ENCODE measurements around the gene VPS13D.

VPS13D gene

GRCh38 chr1:12188657-12189327 is 41.0 kb upstream of the VPS13D start:
- no peak for DNase-seq
- no peaks in the 10 kb centered on the region for H3K27me3 Mint-ChIP-seq
- peaks cover 94% of the 10 kb centered on the region for H3K36me3 Mint-ChIP-seq (ENCODE audit: low read depth)
- peak overlapping the region; percentile 78 for H3K27ac Mint-ChIP-seq
- no peaks in the 10 kb centered on the region for H3K9me3 Mint-ChIP-seq
- H3K4me3 Mint-ChIP-seq, result no peak overlapping the region
- H3K4me1 Mint-ChIP-seq (ENCODE audit: low read depth), result peaks cover 61% of the 10 kb centered on the region

GRCh38 chr1:12189328-12189682 is 40.5 kb upstream of the VPS13D start:
- no peaks in the 10 kb centered on the region for H3K27me3 Mint-ChIP-seq
- DNase-seq, result no peak
- no peak overlapping the region for H3K4me3 Mint-ChIP-seq
- H3K9me3 Mint-ChIP-seq, result no peaks in the 10 kb centered on the region
- peaks cover 61% of the 10 kb centered on the region for H3K4me1 Mint-ChIP-seq (ENCODE audit: low read depth)
- peak overlapping the region; percentile 78 for H3K27ac Mint-ChIP-seq
- H3K36me3 Mint-ChIP-seq (ENCODE audit: low read depth), result peaks cover 94% of the 10 kb centered on the region

- no peaks in the 10 kb centered on the region for H3K27me3 Mint-ChIP-seq
- peaks cover 53% of the 10 kb centered on the region for H3K4me1 Mint-ChIP-seq (ENCODE audit: low read depth)
- peak overlapping the region; percentile 84 for H3K27ac Mint-ChIP-seq
- no peak for DNase-seq
- H3K36me3 Mint-ChIP-seq (ENCODE audit: low read depth), result peaks cover 96% of the 10 kb centered on the region
- H3K9me3 Mint-ChIP-seq, result no peaks in the 10 kb centered on the region
- H3K4me3 Mint-ChIP-seq, result no peak overlapping the region
Measured at GRCh38 chr1:12191242-12192032, 38.4 kb upstream of the VPS13D start.

- no peak for DNase-seq
- no peaks in the 10 kb centered on the region for H3K27me3 Mint-ChIP-seq
- H3K36me3 Mint-ChIP-seq (ENCODE audit: low read depth), result peaks cover 95% of the 10 kb centered on the region
- H3K9me3 Mint-ChIP-seq, result no peaks in the 10 kb centered on the region
- no peak overlapping the region for H3K4me3 Mint-ChIP-seq
- peak overlapping the region; percentile 45 for H3K27ac Mint-ChIP-seq
- peaks cover 50% of the 10 kb centered on the region for H3K4me1 Mint-ChIP-seq (ENCODE audit: low read depth)
Measured at GRCh38 chr1:12194666-12195216, 35.1 kb upstream of the VPS13D start.

GRCh38 chr1:12195416-12195815 is 34.4 kb upstream of the VPS13D start:
- peak overlapping the region; percentile 45 for H3K27ac Mint-ChIP-seq
- no peak for DNase-seq
- H3K36me3 Mint-ChIP-seq (ENCODE audit: low read depth), result peaks cover 95% of the 10 kb centered on the region
- no peaks in the 10 kb centered on the region for H3K9me3 Mint-ChIP-seq
- H3K4me1 Mint-ChIP-seq (ENCODE audit: low read depth), result peaks cover 54% of the 10 kb centered on the region
- no peak overlapping the region for H3K4me3 Mint-ChIP-seq
- no peaks in the 10 kb centered on the region for H3K27me3 Mint-ChIP-seq

- Mint-ChIP-seq H3K36me3 (ENCODE audit: low read depth) (peaks cover 95% of the 10 kb centered on the region), H3K9me3 (no peaks in the 10 kb centered on the region), H3K4me1 (ENCODE audit: low read depth) (peaks cover 63% of the 10 kb centered on the region), H3K27ac (peak overlapping the region; percentile 68), H3K27me3 (no peaks in the 10 kb centered on the region), H3K4me3 (no peak overlapping the region)
- no peak for DNase-seq
Measured at GRCh38 chr1:12196641-12197482, 33.0 kb upstream of the VPS13D start.

GRCh38 chr1:12197483-12197880 is 32.3 kb upstream of the VPS13D start:
- H3K4me1 Mint-ChIP-seq (ENCODE audit: low read depth), result peaks cover 66% of the 10 kb centered on the region
- H3K9me3 Mint-ChIP-seq, result no peaks in the 10 kb centered on the region
- H3K36me3 Mint-ChIP-seq (ENCODE audit: low read depth), result peaks cover 94% of the 10 kb centered on the region

GRCh38 chr1:12200208-12200607 is 29.6 kb upstream of the VPS13D start:
- DNase-seq, result no peak
- Mint-ChIP-seq H3K36me3 (ENCODE audit: low read depth) (peaks cover 95% of the 10 kb centered on the region), H3K27me3 (no peaks in the 10 kb centered on the region), H3K9me3 (no peaks in the 10 kb centered on the region), H3K4me3 (no peak overlapping the region), H3K4me1 (ENCODE audit: low read depth) (peaks cover 79% of the 10 kb centered on the region), H3K27ac (peak overlapping the region; percentile 66)

More at GRCh38 chr1:12197483-12197880, 32.3 kb upstream of the VPS13D start:
- Mint-ChIP-seq H3K27me3 (no peaks in the 10 kb centered on the region), H3K4me3 (no peak overlapping the region), H3K27ac (peak overlapping the region; percentile 68)
- no peak for DNase-seq

- Mint-ChIP-seq H3K27ac (peak overlapping the region; percentile 84), H3K27me3 (no peaks in the 10 kb centered on the region), H3K4me1 (ENCODE audit: low read depth) (peaks cover 81% of the 10 kb centered on the region), H3K36me3 (ENCODE audit: low read depth) (peaks cover 96% of the 10 kb centered on the region), H3K9me3 (no peaks in the 10 kb centered on the region), H3K4me3 (no peak overlapping the region)
- no peak for DNase-seq
Measured at GRCh38 chr1:12201352-12202189, 28.3 kb upstream of the VPS13D start.

- Mint-ChIP-seq H3K27ac (peak overlapping the region; percentile 91), H3K4me3 (no peak overlapping the region), H3K4me1 (ENCODE audit: low read depth) (peaks cover 76% of the 10 kb centered on the region), H3K27me3 (no peaks in the 10 kb centered on the region), H3K36me3 (ENCODE audit: low read depth) (peaks cover 96% of the 10 kb centered on the region), H3K9me3 (no peaks in the 10 kb centered on the region)
- DNase-seq, result no peak
Measured at GRCh38 chr1:12202190-12202497, 27.7 kb upstream of the VPS13D start.

GRCh38 chr1:12202577-12202976 is 27.3 kb upstream of the VPS13D start:
- H3K9me3 Mint-ChIP-seq, result no peaks in the 10 kb centered on the region
- peaks cover 76% of the 10 kb centered on the region for H3K4me1 Mint-ChIP-seq (ENCODE audit: low read depth)
- no peak for DNase-seq
- H3K27me3 Mint-ChIP-seq, result no peaks in the 10 kb centered on the region
- peaks cover 96% of the 10 kb centered on the region for H3K36me3 Mint-ChIP-seq (ENCODE audit: low read depth)
- H3K27ac Mint-ChIP-seq, result peak overlapping the region; percentile 91
- no peak overlapping the region for H3K4me3 Mint-ChIP-seq

- Mint-ChIP-seq H3K4me3 (peak overlapping the region; percentile 38), H3K4me1 (ENCODE audit: low read depth) (peaks cover 78% of the 10 kb centered on the region), H3K27ac (peak overlapping the region; percentile 91), H3K27me3 (no peaks in the 10 kb centered on the region), H3K9me3 (no peaks in the 10 kb centered on the region), H3K36me3 (ENCODE audit: low read depth) (peaks cover 96% of the 10 kb centered on the region)
- no peak for DNase-seq
Measured at GRCh38 chr1:12203216-12204007, 26.4 kb upstream of the VPS13D start.

- DNase-seq, result peak; percentile 70
- Mint-ChIP-seq H3K27ac (peak overlapping the region; percentile 91), H3K27me3 (no peaks in the 10 kb centered on the region), H3K4me3 (peak overlapping the region; percentile 38), H3K36me3 (ENCODE audit: low read depth) (peaks cover 99% of the 10 kb centered on the region), H3K9me3 (no peaks in the 10 kb centered on the region), H3K4me1 (ENCODE audit: low read depth) (peaks cover 83% of the 10 kb centered on the region)
Measured at GRCh38 chr1:12204140-12204539, 25.7 kb upstream of the VPS13D start.
